ENCODE data around the gene FAM168A.

FAM168A gene

GRCh38 chr11:73428699-73429098 lies 169.2 kb downstream of the FAM168A start:
- DNase-seq (ENCODE audit: extremely low read depth, low read depth): no peak
- no peak for TF ChIP-seq CTCF (IDR thresholded peaks at IDR 0.05; ENCODE audit: low read depth, low read length)

- no peak for DNase-seq (ENCODE audit: extremely low read depth, low read depth)
- TF ChIP-seq CTCF (IDR thresholded peaks at IDR 0.05; ENCODE audit: low read depth, low read length): no peak
Observed at GRCh38 chr11:73428227-73428626, 169.7 kb downstream of the FAM168A start.

GRCh38 chr11:73426219-73426850 lies 171.6 kb downstream of the FAM168A start:
- no peak for TF ChIP-seq CTCF (IDR thresholded peaks at IDR 0.05; ENCODE audit: low read depth, low read length)
- DNase-seq (ENCODE audit: extremely low read depth, low read depth): no peak

- no peak for TF ChIP-seq CTCF (IDR thresholded peaks at IDR 0.05; ENCODE audit: low read depth, low read length)
- no peak for DNase-seq (ENCODE audit: extremely low read depth, low read depth)
Observed at GRCh38 chr11:73425108-73425507, 172.8 kb downstream of the FAM168A start.

GRCh38 chr11:73423506-73423905 lies 174.4 kb downstream of the FAM168A start:
- TF ChIP-seq CTCF (IDR thresholded peaks at IDR 0.05; ENCODE audit: low read depth, low read length): no peak

GRCh38 chr11:73422886-73423285 lies 175.0 kb downstream of the FAM168A start:
- no peak for TF ChIP-seq CTCF (IDR thresholded peaks at IDR 0.05; ENCODE audit: low read depth, low read length)
- no peak for DNase-seq (ENCODE audit: extremely low read depth, low read depth)

More at GRCh38 chr11:73423506-73423905, 174.4 kb downstream of the FAM168A start:
- DNase-seq (ENCODE audit: extremely low read depth, low read depth): no peak

GRCh38 chr11:73420136-73420535 lies 177.8 kb downstream of the FAM168A start:
- no peak for DNase-seq (ENCODE audit: extremely low read depth, low read depth)
- no peak for TF ChIP-seq CTCF (IDR thresholded peaks at IDR 0.05; ENCODE audit: low read depth, low read length)

Measured in AG09319 (cell line).